ENCODE results near the gene IMMP2L.

Gene IMMP2L

DNA sequence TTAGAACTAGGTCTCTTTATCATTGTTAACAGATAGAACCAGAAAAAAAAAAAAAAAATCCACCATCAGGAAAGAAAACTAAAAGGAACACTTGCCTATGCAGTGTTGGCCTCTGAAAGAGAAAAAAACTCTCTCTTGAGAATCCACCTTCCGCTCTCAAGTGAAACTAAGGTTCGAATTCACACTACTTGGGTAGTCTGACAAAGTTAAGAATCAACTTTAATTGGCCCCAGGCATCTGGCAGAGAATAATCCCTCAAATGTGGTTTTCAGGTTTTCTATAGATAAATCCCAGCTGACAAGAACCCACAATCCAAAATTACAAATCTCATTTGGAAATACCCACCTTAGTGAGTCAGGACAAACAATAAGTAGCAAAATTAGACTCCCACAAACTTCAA is 671.1 kb downstream of the IMMP2L start:
- no peak for DNase-seq

GRCh38 chr7:110890101-110890500 is 672.2 kb downstream of the IMMP2L start:
- no peak for DNase-seq

- no peak for DNase-seq
These were observed 673.0 kb downstream of the IMMP2L start for GRCh38 chr7:110889335-110889734.

- no peak for DNase-seq
These were observed 673.7 kb downstream of the IMMP2L start for GRCh38 chr7:110888641-110889040.

GRCh38 chr7:110885474-110885873 is 676.8 kb downstream of the IMMP2L start:
- no peak for DNase-seq

- no peak for DNase-seq
These were observed 680.6 kb downstream of the IMMP2L start for GRCh38 chr7:110881721-110882120.

DNA sequence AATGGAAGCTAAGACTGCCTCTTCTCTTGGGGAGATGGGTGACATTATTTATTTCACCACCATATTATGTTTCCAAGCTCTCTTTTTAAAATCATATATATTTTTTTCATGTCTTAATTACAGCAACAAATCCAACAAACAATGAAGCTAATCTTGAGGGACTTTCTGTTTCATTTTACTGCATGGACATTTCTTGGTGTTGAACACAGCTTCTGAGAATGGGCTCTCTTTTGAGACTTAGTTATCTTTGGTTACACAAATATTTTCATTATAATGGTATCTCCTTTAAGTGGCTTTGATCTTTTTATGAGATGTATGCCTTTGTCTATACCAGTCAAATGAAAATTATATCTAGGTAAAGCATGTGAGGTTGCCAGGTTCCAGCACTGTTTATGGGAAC is 681.3 kb downstream of the IMMP2L start:
- no peak for DNase-seq

GRCh38 chr7:110877016-110877415 is 685.3 kb downstream of the IMMP2L start:
- DNase-seq, result no peak

DNA sequence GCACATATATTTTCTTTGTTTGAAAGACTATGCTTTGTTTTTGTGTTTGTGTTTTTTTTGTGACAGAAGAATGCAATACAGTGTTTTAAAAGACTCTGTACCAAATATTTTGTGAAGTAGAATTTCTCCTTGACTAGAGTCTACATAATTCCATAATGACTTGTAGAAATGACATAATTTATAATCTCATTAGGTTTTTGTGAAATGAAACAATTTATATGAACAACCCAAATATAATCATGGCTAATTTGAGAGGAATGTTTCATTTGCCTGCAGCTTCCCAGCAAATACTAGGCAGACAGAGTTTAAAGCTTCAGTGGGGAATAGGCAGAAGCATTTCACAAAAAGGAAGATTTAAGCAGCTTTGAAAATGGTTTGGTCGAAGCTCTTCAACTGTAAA is 686.9 kb downstream of the IMMP2L start:
- DNase-seq, result no peak

DNA sequence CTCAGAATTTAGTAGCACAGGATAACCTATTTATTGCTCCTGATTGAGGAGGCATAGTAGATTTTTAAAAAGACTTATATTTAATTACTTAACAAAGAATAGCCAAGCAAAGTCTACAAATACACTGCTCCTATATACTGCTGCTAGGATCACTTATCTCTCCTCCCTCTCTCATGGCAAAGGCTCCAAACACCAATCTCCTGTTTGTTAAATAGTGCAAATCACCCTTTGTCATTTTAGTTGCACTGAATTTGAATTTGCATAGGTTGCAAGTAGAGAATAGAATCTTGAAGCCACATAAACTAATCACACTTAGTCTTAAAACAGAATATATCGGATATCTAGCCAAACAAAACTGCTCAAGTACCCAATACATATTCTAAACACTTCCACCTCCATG is 690.4 kb downstream of the IMMP2L start:
- DNase-seq, result no peak

- no peak for DNase-seq
These were observed 691.4 kb downstream of the IMMP2L start for GRCh38 chr7:110870926-110871325.

- no peak for DNase-seq
These were observed 693.8 kb downstream of the IMMP2L start for GRCh38 chr7:110868458-110868857.

DNA sequence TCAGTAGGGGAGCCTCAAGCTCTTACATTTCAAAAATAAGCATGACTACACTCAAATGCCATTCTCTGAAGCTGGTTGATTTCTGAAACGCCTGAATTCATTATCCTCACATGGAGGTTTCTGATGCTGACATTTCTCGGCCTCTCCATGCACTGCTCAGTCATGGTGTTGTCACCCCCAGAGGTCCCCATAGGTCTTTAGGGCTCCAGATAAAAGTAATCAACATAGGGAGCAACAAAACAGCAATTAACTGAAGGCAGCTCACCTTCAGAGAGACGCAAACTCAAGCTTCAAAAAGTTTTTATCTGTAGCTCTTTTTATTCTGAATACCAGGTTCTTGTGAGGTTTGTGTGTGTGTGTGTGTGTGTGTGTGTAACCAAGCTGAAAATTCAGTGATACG is 694.5 kb downstream of the IMMP2L start:
- no peak for DNase-seq

GRCh38 chr7:110863258-110863657 is 699.0 kb downstream of the IMMP2L start:
- no peak for DNase-seq

DNA sequence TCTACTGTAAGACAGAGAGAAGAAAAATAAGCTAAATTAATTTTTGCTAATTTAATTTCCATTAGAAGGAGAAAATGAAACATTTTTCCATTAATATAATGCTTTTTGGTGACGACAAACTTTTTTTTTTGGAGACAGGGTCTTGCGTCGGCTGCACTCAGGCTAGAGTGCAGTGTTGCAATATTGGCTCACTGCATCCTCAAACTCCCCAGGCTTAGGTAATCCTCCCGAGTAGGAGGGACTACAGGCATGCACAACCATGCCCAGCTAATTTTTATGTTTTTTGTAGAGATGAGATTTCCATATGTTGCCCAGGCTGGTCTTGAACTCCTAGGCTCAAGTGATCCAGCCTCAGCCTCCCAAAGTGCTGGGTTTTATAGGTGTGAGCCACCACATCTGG is 701.1 kb downstream of the IMMP2L start:
- no peak for DNase-seq

DNA sequence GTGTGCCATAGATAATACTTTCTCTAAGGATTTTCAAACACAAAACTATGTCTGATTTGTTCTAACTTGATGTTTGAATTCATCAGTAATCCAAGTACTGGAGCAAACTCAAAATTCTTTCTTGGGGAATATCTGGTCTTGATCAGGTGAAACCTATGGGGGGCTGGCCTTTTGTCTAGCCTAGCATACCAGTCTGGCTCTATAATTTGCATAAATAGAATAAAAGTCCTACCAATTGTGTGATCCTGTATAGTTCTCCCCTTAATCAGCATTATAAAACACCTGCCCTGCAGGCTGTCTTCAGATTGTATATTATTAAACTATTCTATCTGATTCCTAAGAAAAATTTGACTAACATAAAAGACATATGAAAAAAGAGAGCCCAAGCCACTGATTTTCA is 705.2 kb downstream of the IMMP2L start:
- DNase-seq, result no peak

DNA sequence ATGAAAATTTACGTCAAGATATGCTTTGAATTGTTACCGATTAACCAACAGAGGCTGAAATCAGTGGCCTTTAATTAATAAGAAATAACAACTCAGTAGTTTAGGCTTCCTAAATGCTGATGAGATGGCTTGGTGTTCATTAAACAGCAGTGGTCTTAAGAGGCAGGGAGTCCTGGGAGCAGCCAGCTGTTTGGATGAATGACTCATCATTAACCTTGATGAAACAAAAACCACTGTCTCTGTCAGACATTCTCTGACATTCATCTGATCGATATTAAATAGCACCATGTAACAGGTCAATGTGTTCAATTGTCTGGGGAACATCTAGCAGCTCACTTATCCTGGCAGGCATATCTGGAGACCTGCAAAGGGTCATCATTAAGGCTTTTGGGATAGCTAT is 705.6 kb downstream of the IMMP2L start:
- DNase-seq, result no peak

DNA sequence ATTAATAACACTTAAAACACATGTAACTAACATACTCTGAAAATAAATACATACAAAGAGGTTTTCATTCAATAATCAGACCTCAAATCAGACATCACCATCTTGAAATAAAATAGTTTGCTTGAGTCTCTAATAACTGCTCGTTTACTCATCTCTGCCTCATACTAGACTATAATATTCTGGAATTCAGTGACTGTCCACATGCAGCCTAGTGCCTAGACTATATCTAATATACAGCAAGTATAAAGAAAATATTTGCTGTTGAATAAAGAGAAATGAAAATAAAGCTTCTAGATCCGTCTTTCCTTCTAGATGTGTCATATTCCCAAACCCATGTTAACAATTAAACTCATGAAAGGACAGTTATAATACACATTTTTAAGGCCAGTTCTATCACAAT is 707.6 kb downstream of the IMMP2L start:
- DNase-seq, result no peak

DNA sequence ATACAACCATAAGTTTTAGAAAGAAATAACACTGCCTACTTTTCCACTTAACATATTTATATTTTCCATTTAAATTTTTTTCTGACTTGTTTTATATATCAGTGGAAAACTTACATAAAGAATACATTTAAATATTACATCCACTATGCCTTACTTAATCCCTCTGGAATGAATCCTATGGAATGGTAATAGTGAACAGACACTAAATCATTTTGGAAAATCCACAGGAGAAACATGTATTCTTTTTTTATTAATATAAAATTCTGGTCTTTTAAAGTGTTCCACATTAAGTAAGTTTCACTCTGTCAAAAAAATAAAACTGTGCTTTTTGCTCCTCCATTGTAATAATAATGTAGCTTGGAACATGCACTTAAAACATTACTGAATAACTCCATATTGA is 708.1 kb downstream of the IMMP2L start:
- no peak for DNase-seq

GRCh38 chr7:110853263-110853662 is 709.0 kb downstream of the IMMP2L start:
- no peak for DNase-seq

DNA sequence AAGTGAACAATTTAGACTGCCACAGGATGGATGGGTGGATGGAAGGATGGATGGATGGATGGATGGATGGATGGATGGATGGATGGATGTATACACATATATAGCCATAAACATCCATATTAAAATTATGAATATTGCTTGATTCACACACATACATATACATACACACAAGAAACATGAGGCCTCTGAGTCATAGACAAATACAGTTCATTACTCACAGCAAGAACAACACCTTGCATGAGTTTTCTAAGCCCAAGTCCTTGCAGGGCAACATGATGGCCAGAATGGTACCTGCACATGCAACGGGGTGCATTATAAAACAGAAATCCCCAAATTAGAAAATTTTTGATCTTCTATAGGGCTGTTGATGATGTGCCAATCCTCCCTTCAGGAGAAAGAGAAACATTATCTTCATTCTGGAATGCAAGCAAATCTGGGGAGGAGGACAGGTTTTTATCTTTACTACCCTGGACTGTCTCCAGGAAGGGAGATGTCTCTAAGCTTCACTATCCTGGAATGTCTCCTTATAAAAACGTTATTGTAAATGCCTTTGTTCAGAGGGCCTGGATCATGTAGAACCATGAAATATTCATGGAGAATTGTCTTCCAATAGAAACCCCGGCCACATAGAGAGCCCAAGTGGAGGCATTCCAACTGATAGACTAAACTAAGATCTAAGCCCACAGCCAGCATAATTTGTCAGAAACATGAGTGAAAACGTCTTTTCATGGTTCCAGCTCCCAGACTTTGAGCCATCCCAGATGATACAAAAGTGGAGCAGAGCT is 709.9 kb downstream of the IMMP2L start:
- DNase-seq, result no peak

- DNase-seq, result no peak
These were observed 712.1 kb downstream of the IMMP2L start for GRCh38 chr7:110850224-110850623.

GRCh38 chr7:110842796-110843195 is 719.5 kb downstream of the IMMP2L start:
- DNase-seq, result no peak

GRCh38 chr7:110841840-110842545 is 720.3 kb downstream of the IMMP2L start:
- no peak for DNase-seq

DNA sequence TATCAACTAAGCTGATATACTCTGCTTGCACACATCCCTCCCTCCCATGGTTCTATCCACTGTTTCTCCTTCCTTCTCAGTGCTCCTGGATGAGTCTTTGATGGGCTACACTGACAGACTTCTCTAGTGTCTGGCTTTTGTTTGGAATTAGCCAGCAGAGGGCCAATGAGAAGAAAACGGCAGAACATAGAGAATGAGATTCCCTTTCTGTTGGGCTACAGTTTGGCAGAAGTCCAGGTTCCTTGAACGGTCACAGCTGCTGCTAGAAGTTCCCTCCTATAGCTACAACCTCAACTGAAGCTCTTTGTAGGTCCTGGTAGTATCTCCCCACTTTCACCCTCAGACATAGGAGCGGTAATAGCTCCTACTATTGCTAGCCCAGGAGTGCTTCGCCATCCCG is 722.4 kb downstream of the IMMP2L start:
- DNase-seq, result no peak

Data from activated CD4-positive, CD25-positive, alpha-beta regulatory T cell (primary cell).